IPS-15b (cell line): ENCODE results near the gene TEKT5.
"Not testable (repeated sequence)": the region's sequence is repeated elsewhere in the genome, so short reads cannot be mapped to it uniquely, and the experiment has no call there.

Experiments
- H3K27me3 ChIP-seq: one replicate; pipeline ENCODE4 v1.6.1; 2013; ENCODE audit warnings: low read length; ENCODE audit not compliant: control insufficient read depth, insufficient read depth
- H3K36me3 ChIP-seq: one replicate; pipeline ENCODE4 v1.6.1; 2013; ENCODE audit warnings: low read length; ENCODE audit not compliant: control insufficient read depth, insufficient read depth
- H3K4me1 ChIP-seq: one replicate; pipeline ENCODE4 v1.6.1; 2013; ENCODE audit warnings: mild to moderate bottlenecking, low read length; ENCODE audit not compliant: control insufficient read depth, insufficient read depth
- H3K4me3 ChIP-seq: one replicate; pipeline ENCODE4 v1.5.1; 2013; ENCODE audit warnings: low read depth, low read length
- H3K9ac ChIP-seq: one replicate; pipeline ENCODE4 v1.6.1; 2013; ENCODE audit warnings: low read depth, mild to moderate bottlenecking, low read length
- H3K9me3 ChIP-seq: one replicate; pipeline ENCODE4 v1.6.1; 2013; ENCODE audit warnings: mild to moderate bottlenecking, low read length; ENCODE audit not compliant: control insufficient read depth, insufficient read depth

Gene TEKT5

GRCh38 chr16:10655415-10655977 is 39.2 kb downstream of the TEKT5 start:
- H3K9me3 ChIP-seq, result no peaks in the 10 kb centered on the region
- no peak overlapping the region for H3K9ac ChIP-seq
- no peaks in the 10 kb centered on the region for H3K4me1 ChIP-seq
- no peaks in the 10 kb centered on the region for H3K27me3 ChIP-seq
- H3K4me3 ChIP-seq, result no peak overlapping the region
- no peaks in the 10 kb centered on the region for H3K36me3 ChIP-seq

- H3K27me3 ChIP-seq, result no peaks in the 10 kb centered on the region
- H3K4me3 ChIP-seq, result no peak overlapping the region
- no peaks in the 10 kb centered on the region for H3K9me3 ChIP-seq
- no peak overlapping the region for H3K9ac ChIP-seq
- no peaks in the 10 kb centered on the region for H3K36me3 ChIP-seq
- no peaks in the 10 kb centered on the region for H3K4me1 ChIP-seq
Measured at GRCh38 chr16:10654592-10655414, 39.9 kb downstream of the TEKT5 start.

- Histone ChIP-seq H3K4me1 (no peaks in the 10 kb centered on the region), H3K36me3 (no peaks in the 10 kb centered on the region), H3K9ac (no peak overlapping the region), H3K4me3 (no peak overlapping the region), H3K9me3 (no peaks in the 10 kb centered on the region), H3K27me3 (no peaks in the 10 kb centered on the region)
Measured at GRCh38 chr16:10652730-10653590, 41.8 kb downstream of the TEKT5 start.

GRCh38 chr16:10649098-10649497 is 45.6 kb downstream of the TEKT5 start:
- not testable (repeated sequence) for H3K4me3 ChIP-seq, H3K36me3 ChIP-seq, H3K9me3 ChIP-seq, H3K4me1 ChIP-seq, H3K27me3 ChIP-seq, H3K9ac ChIP-seq

- no peak overlapping the region for H3K4me3 ChIP-seq
- no peak overlapping the region for H3K9ac ChIP-seq
- H3K9me3 ChIP-seq, result no peaks in the 10 kb centered on the region
- H3K27me3 ChIP-seq, result no peaks in the 10 kb centered on the region
- peaks cover 3% of the 10 kb centered on the region for H3K4me1 ChIP-seq
- no peaks in the 10 kb centered on the region for H3K36me3 ChIP-seq
Measured at GRCh38 chr16:10647721-10648296, 46.9 kb downstream of the TEKT5 start.

GRCh38 chr16:10647264-10647720 is 47.4 kb downstream of the TEKT5 start:
- H3K9ac ChIP-seq, result no peak overlapping the region
- no peaks in the 10 kb centered on the region for H3K9me3 ChIP-seq
- H3K27me3 ChIP-seq, result no peaks in the 10 kb centered on the region
- H3K36me3 ChIP-seq, result no peaks in the 10 kb centered on the region
- peaks cover 7% of the 10 kb centered on the region for H3K4me1 ChIP-seq
- H3K4me3 ChIP-seq, result no peak overlapping the region

GRCh38 chr16:10646581-10647263 is 48.0 kb downstream of the TEKT5 start:
- Histone ChIP-seq H3K4me3 (no peak overlapping the region), H3K9me3 (no peaks in the 10 kb centered on the region), H3K27me3 (no peaks in the 10 kb centered on the region), H3K36me3 (no peaks in the 10 kb centered on the region), H3K4me1 (peaks cover 12% of the 10 kb centered on the region), H3K9ac (no peak overlapping the region)

GRCh38 chr16:10646228-10646580 is 48.5 kb downstream of the TEKT5 start:
- Histone ChIP-seq H3K36me3 (no peaks in the 10 kb centered on the region), H3K9me3 (no peaks in the 10 kb centered on the region), H3K27me3 (no peaks in the 10 kb centered on the region), H3K4me1 (peaks cover 16% of the 10 kb centered on the region), H3K4me3 (no peak overlapping the region), H3K9ac (no peak overlapping the region)

GRCh38 chr16:10644092-10644491 is 50.6 kb downstream of the TEKT5 start:
- Histone ChIP-seq H3K27me3 (peaks cover 5% of the 10 kb centered on the region), H3K9me3 (no peaks in the 10 kb centered on the region), H3K9ac (no peak overlapping the region), H3K4me3 (no peak overlapping the region), H3K36me3 (no peaks in the 10 kb centered on the region), H3K4me1 (peaks cover 16% of the 10 kb centered on the region)

- Histone ChIP-seq H3K9ac (no peak overlapping the region), H3K36me3 (no peaks in the 10 kb centered on the region), H3K4me1 (peaks cover 16% of the 10 kb centered on the region), H3K9me3 (no peaks in the 10 kb centered on the region), H3K27me3 (peaks cover 8% of the 10 kb centered on the region), H3K4me3 (no peak overlapping the region)
Measured at GRCh38 chr16:10642964-10643363, 51.8 kb downstream of the TEKT5 start.
